ENCODE measurements around the gene ARHGAP45.
"Not testable (repeated sequence)": the region's sequence is repeated elsewhere in the genome, so short reads cannot be mapped to it uniquely, and the experiment has no call there.

Gene ARHGAP45

DNA sequence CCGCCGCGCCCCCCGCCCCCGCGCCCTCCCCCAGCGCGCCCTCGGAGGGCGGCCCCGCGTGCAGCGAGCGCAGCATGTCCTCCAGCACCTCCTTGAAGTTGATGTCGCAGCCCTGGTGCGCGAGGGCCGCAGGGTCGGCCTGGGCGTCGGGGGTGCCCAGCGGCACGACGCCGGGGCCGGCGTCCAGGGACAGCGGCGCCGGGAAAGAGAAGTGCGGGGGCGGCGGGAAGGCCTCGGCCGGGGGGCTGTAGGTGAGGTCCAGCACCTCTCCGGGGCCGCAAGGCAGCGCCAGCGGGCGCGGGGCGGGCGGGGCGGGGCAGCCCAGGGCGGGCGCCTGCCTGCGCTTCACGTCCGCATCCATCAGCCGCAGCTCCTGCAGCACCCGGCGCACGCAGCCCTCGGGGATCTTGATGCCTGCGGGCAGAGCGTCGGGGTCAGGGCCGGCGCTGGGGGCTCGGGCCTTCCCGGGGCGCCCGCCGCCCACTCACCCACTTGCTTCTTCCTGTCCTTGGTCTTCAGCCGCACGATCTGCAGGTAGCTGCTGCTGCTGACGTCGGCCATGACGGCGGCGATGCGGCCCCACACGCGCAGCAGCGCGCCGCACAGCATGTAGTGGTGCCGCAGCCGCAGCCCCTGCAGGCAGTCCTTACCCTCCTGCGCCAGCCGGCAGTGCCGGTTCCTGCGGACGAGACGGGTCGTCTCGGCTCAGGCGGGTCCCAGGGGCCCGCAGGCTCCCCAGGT lies 41.5 kb downstream of the ARHGAP45 start:
- in situ Hi-C loops (cut with HindIII; ENCODE audit: low pct_ligation_motif_present, low pct_unique_long_range_greater_than_20kb, low sequenced_read_pairs): no loop called here

DNA sequence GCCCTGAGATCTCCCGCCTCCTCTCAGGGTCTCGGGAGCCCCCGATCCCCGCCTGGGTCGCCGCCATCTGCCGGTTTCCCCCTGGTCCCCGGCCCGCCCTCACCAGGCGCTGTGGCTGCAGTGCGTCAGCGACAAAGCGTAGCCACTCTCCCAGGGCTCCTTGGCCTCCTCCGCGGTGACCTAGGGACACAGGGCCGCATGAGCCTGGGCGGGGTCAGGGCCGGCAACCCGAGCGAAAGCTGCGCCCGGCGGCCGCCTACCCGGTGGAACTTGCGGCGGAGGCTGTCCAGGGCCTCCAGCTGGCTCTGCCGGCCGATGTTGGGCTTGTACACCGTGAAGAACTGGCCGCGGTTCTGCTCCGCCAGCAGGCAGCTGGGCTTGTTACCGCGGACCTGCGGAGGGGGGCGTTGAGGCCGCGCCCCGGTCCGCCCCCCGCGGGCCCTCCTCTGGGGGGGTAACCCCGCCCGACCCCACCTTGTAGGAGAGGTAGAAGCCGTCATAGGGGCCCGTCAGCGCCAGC lies 42.1 kb downstream of the ARHGAP45 start:
- DNase-seq: no peak
- in situ Hi-C loops (cut with HindIII; ENCODE audit: low pct_ligation_motif_present, low pct_unique_long_range_greater_than_20kb, low sequenced_read_pairs): no loop called here

More for the DNA sequence above, 41.5 kb downstream of the ARHGAP45 start:
- no peak for DNase-seq

DNA sequence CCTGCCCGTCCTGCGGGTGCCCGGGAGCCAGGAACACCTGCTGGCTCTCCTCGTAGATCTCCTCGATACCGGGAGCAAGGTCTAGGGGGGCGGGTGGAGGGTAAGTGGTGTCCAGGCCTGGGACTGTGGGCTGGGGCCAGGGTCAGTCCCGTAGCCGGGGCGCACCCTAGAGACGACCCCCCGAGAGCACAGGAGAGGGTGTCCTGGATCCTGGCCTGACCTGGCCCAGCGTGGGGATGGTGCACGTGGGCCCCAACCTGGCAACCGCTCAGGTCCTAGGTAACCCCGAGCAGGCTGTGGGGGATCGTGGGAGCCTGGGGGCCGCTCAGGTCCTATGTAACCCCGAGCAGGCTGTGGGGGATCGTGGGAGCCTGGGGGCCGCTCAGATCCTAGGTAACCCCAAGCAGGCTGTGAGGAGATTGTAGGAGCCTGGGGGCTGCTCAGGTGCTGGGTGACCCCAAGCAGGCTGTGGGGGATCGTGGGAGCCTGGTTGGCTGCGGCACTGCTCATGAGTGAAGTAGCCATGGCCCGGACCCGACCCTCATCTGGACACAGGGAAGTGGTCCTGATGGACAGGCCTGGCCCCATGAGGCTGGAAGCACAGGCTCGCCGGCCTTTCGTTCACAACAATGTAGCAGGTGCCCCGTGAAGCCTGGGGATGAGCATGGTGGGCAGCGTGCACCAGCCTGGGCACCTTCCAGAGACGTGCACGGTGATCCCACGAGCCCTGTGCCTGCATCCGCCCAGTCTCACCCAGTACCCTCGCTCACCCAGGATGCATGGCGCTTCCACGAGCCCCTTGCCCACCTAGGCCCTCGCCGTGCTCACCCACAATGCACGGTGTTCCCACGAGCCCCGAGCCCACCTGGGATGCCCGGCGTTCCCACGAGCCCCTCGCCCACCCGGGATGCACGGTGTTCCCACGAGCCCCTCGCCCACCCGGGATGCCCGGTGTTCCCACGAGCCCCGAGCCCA lies 43.0 kb downstream of the ARHGAP45 start:
- DNase-seq: no peak
- in situ Hi-C loops (cut with HindIII; ENCODE audit: low pct_ligation_motif_present, low pct_unique_long_range_greater_than_20kb, low sequenced_read_pairs): no loop called here

DNA sequence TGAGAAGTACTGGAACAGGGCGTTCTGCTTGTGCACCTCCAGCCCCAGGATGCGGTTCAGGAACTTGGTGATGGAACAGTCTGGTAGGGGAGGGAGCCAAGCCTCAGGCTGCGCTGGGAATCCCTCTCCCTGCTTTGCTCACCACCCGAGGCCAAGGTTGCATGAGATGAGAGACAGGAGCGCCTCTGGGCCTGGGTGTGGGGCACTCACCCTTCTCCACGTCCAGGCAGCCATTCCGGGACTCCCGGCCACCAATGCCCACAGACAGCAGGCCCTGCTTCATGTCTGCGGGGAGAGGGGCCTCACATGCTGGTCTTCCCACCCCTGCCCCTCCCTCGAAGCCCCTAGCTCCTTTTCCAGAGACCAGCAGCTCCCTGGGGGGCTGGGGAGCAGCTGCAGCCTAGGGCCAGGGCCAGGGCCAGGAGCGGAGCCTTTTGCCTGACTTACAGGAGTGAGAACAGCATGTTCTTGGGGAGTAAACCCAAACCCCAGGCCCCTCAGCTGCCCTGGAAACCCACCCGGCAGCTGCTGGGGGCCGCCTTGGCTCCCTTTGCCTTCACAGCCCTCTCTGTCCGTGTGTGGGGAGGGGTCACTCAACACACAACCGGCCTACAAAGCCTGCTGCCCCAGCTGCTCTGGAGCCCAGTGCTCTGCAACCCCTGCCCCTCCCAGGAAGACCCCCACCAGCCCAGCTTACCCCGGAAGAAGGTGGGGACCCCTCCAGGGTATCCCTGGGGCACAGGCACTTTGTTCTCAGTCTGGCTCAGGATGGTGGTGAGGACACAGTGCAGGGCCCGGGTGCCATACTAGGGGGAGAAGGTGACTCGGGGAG lies 44.1 kb downstream of the ARHGAP45 start:
- in situ Hi-C loops (cut with HindIII; ENCODE audit: low pct_ligation_motif_present, low pct_unique_long_range_greater_than_20kb, low sequenced_read_pairs): no loop called here
- no peak for DNase-seq

DNA sequence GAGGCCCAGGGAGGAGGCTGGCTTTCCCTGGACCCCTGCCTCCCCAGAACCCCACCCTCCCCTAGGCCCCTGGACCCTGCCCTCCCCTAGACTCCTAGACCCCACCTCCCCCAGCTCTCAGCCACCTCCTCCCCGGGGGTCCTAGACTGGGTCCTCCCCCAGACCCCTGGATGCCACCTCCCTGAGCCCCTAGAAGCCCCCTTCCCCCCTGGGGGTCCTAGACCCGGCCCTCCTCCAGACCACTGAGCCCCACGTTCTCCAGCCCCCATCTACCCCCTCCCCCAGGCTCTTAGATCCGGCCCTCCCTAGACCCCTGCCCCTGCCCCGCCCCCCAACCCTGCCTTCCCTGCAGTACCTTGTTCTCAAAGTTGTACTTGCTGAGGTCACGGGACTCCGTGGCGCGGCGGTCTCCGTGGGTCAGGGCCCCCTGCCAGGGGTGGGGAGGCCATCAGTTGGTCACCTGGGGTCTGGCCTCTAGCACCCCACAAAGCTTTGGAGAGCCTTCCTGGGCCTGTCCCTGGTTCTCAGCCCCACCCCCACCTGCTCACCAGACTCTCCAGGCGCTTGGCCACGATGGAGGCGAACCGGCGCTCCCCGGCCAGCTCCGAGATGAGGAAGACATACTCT lies 44.8 kb downstream of the ARHGAP45 start:
- in situ Hi-C loops (cut with HindIII; ENCODE audit: low pct_ligation_motif_present, low pct_unique_long_range_greater_than_20kb, low sequenced_read_pairs): no loop called here
- no peak for DNase-seq

DNA sequence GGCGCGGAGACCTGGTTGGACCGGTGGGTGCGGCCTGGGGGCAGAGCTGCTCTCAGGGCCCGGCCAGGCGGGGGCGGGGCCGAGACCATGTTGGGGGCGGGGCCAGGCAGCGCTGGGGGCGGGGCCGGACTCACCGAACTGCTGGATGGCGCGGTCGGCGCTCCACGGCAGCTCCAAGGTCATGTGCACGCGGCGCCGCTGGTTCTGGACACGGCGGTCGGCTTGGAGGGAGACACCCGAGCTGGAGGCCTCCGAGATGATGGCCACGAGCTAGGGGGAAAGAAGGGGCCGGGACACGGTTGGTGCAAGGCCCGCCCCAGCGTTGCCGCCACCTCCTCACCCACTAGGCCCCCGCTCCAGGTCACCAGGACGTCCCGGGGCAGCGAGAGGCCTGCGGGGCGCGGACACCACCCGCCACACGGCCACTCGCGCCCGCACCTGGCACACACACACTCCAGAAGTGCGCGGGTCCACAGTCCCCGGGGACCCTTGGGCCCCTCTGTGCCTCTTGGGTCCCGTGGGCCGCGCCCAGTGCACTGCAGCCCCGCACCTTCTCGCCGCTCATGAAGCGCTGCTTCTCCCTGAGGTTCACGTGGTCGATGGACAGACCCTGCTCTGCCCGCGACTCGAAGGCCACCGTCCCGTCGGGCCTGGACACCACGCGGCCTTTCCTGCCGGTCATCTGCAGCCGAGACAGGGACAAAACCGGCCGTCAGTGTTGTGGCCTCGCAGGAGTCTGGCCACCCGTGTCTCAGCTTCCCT lies 45.5 kb downstream of the ARHGAP45 start:
- in situ Hi-C loops (cut with HindIII; ENCODE audit: low pct_ligation_motif_present, low pct_unique_long_range_greater_than_20kb, low sequenced_read_pairs): no loop called here
- DNase-seq: no peak

DNA sequence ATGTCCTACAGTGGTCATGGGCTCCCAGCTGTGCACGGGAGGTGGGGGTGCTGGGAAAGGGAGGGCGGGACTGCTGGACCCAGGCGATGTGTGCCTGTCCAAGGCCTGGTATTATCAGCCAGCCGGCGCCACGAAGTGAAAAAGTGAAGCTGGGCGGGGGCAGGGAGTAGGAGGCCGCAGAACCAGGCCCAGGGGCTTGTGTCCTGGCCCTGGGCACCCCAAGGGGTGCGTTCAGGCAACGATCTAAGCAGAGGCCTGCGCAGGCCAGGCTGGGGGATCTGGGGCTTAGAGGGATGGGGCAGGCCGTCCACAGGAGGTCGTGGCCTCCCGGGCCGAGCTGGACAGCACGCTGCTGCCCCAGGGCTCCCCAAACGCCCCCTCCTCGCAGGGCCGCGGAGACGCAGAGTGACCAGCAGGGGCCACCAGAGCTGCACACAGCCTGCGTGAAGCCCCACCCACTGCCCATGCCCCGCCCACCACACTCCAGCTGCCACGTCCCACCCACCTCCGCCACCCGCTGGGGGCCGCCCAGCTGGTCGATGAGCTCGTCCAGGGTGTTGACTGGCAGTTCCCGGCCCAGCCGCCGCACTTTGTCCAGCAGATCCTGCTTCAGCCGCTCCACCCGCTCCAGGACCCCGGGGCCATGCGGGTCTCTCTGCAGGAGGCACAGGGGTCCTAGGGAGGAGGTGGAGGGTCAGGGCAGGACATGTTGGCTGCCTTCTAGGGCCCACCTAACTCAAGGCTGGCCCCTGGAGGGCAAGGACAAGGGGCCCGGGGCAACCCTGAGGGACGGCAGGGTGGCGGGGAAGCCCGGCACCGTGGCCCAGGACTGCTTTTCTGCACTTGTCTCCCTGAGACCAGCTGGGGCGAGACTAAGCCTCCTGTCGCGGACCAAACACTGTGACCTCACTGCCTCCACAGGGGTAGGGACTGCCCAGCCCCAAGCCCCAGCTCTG lies 46.3 kb downstream of the ARHGAP45 start:
- peak; percentile 63 for DNase-seq
- in situ Hi-C loops (cut with HindIII; ENCODE audit: low pct_ligation_motif_present, low pct_unique_long_range_greater_than_20kb, low sequenced_read_pairs): no loop called here

DNA sequence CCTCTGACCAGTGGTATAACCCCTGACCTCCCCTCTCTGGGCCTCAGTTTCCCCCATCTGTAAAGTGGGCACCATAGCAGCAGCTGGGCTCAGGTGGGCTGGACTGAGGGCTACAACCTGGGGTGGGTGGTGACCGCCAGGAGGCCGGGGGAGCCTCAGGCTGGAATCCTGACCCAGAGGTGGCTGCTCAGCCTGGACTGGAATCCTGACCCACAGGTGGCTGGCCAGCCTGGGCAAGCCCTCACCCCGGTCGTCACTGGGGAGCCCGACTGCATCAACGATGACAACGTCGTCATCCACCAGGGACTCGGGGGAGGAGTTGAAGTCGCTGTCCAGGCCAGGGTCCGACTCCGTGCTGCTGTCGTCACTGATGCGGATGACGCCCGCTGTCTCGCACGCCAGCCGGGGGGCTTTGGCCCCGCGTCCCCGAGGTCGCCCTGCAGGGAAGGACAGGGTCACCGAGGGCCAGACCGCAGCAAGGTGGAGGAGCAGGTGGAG lies 47.1 kb downstream of the ARHGAP45 start:
- no peak for DNase-seq
- in situ Hi-C loops (cut with HindIII; ENCODE audit: low pct_ligation_motif_present, low pct_unique_long_range_greater_than_20kb, low sequenced_read_pairs): no loop called here

DNA sequence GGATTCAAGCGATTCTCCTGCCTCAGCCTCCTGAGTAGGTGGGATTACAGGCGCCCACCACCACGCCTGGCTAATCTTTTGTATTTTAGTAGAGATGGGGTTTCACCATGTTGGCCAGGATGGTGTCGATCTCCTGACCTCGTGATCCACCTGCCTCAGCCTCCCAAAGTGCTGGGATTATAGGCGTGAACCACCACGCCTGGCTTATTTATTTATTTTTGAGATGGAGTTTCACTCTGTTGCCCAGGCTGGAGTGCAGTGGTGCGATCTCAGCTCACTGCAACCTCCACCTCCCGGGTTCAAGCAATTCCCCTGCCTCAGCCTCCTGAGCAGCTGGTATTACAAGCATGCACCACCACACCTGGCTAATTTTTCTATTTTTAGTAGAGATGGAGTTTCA lies 47.8 kb downstream of the ARHGAP45 start:
- in situ Hi-C loops (cut with HindIII; ENCODE audit: low pct_ligation_motif_present, low pct_unique_long_range_greater_than_20kb, low sequenced_read_pairs); DNase-seq: not testable (repeated sequence)

DNA sequence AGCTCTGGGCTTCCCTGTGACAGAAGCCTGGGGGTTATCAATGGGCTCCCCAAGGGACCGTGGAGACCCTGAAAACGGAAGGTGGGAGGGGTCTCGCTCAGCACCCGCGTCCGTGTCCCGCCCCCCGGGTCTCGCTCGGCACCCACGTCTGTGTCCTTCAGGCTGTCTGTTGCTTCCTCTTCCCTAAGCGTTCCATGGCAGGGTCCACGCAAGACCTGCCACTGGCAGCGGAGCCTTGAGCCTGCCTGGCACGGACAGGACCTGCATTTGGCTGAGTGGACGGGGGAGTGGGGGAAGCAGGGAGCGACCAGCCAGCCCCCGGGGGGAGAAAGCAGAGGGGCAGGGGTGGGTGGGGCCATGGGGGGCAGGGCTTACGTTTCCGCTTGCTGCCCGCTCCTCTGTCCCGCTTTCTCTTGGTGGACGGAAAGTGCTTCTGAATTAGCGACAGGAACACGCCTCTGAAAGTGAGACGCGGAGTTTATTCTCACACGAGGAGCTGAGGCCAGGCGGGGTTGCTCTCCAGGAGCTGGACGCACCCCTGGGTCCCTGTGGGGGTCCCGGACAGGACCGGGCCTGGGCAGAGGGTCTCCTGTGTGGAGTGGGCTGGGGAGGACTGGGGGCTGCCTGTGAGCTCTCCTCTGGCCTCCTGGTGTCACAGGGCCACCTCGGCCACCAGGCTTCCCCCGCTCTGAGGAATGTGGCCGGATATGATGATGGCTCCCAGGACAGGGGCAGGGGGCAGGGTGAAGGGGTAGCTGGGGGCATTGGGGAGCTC lies 48.9 kb downstream of the ARHGAP45 start:
- no peak for DNase-seq
- in situ Hi-C loops (cut with HindIII; ENCODE audit: low pct_ligation_motif_present, low pct_unique_long_range_greater_than_20kb, low sequenced_read_pairs): no loop called here

DNA sequence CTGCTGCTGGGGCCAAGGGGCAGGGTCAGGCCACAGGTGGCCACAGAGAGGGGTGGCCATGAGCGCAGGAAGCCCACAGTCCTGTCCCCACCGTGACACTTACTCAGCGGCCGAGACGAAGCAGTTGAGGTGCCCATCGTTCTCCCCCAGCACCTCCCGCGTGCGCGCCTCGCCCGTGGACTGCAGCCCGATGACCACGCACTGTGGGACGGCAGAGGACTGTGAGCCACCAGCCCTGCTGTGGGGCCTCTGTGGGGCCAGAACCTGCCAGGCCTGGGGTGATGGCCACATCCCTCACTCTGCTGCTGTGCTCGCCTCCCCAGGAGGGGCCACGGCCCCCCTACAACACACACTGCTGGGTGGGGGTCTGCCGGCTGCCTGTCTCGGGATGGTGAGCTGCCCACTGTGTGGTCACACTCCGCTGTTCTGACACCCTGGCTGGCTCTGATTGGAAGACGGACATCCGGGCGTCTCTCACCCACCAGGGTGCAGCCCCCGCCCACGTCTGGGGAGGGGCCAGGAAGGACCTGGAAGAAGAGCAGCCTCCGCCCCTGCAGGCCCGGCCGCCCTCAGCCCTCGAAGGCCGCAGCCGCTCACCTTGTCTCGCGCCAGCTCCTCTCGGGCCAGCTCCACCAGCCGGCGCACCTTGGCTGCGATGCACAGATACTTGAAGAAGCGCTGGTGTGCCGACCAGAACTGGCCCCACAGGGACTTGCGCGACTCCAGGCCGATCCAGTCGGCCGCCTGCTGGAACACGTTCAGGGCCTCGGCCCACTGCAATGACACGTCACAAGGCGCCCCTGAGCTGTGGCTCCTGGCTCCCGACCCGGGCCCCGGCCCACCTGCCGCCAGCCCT lies 50.0 kb downstream of the ARHGAP45 start:
- in situ Hi-C loops (cut with HindIII; ENCODE audit: low pct_ligation_motif_present, low pct_unique_long_range_greater_than_20kb, low sequenced_read_pairs): no loop called here
- DNase-seq: no peak

DNA sequence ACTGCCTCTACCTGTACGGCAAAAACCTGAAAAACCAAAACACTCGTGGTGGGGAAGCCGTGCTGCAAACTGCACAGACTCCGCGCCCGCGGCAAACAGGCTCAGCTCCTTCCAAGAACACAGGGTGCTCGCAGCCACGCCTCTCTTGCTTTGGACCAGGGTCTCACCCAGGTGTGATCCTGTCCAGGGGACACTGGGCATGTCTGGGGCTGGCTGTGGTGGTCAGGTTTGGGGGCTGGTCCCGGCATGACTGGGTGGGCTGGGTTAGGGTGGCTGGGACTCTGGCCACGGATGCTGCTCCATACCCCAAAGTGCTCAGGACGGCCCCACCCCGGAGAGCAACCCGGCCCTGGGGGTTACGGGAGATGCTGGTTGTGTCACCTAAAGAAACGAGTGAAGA lies 50.7 kb downstream of the ARHGAP45 start:
- no peak for DNase-seq
- in situ Hi-C loops (cut with HindIII; ENCODE audit: low pct_ligation_motif_present, low pct_unique_long_range_greater_than_20kb, low sequenced_read_pairs): no loop called here

DNA sequence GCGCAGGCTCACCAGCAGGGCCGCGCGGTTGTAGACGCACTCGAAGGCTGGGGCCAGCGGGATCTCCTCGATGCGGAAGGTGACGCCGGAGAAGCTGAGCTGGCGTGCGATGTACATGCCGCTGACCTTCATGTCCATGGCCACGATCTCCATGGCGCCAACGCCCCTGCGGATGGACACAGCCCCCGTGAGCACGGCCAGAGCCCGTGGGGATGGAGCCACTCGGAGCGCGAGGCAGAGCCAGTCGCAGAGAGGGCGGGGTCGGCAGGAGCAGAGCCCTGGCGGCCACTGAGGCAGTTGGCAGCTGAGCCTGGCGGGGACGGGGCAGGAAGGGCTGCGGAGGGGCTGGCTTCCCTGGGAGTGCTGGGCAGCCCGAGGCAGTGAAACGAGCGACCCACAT lies 52.0 kb downstream of the ARHGAP45 start:
- in situ Hi-C loops (cut with HindIII; ENCODE audit: low pct_ligation_motif_present, low pct_unique_long_range_greater_than_20kb, low sequenced_read_pairs): no loop called here
- DNase-seq: no peak

DNA sequence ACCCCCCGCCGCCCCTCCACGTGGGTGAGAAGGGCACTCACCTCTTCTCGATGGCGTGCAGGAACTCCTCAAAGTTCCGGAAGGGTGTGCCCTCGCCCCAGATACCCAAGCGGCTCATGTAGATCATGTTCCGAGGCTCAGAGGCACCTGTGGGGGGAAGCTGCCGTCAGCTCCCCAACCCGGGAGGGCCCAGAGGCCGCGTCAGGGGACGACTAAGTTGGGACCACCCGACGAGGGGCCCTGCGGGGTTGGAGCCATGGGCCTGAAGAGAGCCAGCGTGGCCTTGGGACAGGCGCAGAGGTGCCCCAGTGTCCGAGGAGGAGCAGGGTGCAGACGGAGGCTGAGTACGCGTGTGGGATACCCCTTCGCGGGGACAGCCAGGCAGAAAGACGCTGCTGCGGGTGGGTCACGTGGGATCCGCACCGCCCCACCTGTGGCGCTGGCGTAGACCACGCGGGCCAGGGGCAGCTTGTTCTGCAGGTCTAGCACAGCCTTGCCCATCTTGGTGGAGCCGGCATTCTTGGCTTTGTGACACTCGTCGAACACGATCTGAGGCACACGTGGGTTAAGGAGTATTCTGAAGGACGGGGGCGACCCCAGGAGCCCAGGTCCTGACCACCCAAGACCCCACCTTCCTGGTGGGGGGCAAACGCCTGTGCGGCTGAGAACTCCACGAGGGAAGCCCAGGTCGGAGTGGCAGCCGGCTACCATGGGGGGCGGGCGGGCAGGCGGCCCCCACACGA lies 52.7 kb downstream of the ARHGAP45 start:
- no peak for DNase-seq
- in situ Hi-C loops (cut with HindIII; ENCODE audit: low pct_ligation_motif_present, low pct_unique_long_range_greater_than_20kb, low sequenced_read_pairs): no loop called here

All from ACHN (cell line).